Transverse colon (tissue), 4 donors: ENCODE results near the gene SERPINB10. TPM values are rescaled to one million over a fixed set of nuclear protein-coding genes. Genes with fewer than 3 reads are reported as not detected.

ENCODE experiments used
- DNase-seq: peaks from one replicate; pipeline ENCODE4 v3.0.0-alpha.2; 2019
- H3K27ac ChIP-seq, 4 donors: fragments of 200-600 bp; sonication (generic); 2 replicates each; pipeline ENCODE4 v1.5.1; 2016 to 2018; ENCODE audit warnings: inconsistent platforms in 4 of 4
- H3K27me3 ChIP-seq: fragments of 200-600 bp; sonication (generic); 2 replicates; pipeline ENCODE4 v1.5.1; 2017; ENCODE audit warnings: inconsistent platforms
- H3K36me3 ChIP-seq, 4 donors: fragments of 200-600 bp; sonication (generic); 2 replicates each; pipeline ENCODE4 v1.5.1; 2017 to 2019; ENCODE audit warnings: inconsistent platforms in 4 of 4
- H3K4me1 ChIP-seq, 4 donors: fragments of 200-600 bp; sonication (generic); 2 replicates each; pipeline ENCODE4 v1.5.1; 2017 to 2020; ENCODE audit warnings: inconsistent platforms in 4 of 4
- H3K4me3 ChIP-seq, 4 donors: fragments of 200-600 bp; sonication (generic); 1 replicate in 1 of 4; 2 replicates in 3 of 4; pipeline versions ENCODE4 v1.5.1 to v1.6.1; 2017 to 2019; ENCODE audit warnings: inconsistent platforms in 4 of 4
- H3K9me3 ChIP-seq, 2 donors: fragments of 200-600 bp; sonication (generic); 2 replicates each; pipeline ENCODE4 v1.5.1; 2017 to 2019; ENCODE audit warnings: inconsistent platforms in 2 of 2
- EP300 ChIP-seq: sonication (generic); formaldehyde crosslinking; IDR thresholded peaks from one replicate; pipeline ENCODE4 v1.6.1; 2017; ENCODE audit warnings: antibody characterized with exemption, low read depth
- POLR2A ChIP-seq: fragments of 450-650 bp; IDR thresholded peaks from one replicate; pipeline ENCODE4 v1.6.1; 2016; ENCODE audit warnings: antibody characterized with exemption, mild to moderate bottlenecking, moderate library complexity
- POLR2AphosphoS5 ChIP-seq, 3 donors: sonication (generic); formaldehyde crosslinking; IDR thresholded peaks; one replicate each; pipeline ENCODE4 v1.6.1; 2016; ENCODE audit warnings: antibody characterized with exemption in 3 of 3
- WGBS, 2 donors: methylation state at CpG; one replicate each; pipeline ENCODE4 v1.1.5; 2018; ENCODE audit warnings: low coverage in 1 of 2; 5-methylcytosine and 5-hydroxymethylcytosine counted together
- in situ Hi-C, 4 donors: fragments of 200-750 bp; cut with MboI; loops; one replicate each; pipeline versions ENCODE4 v1.15.0 to v1.15.1; 2017; ENCODE audit warnings: low sequenced_read_pairs in 3 of 4, low pct_ligation_motif_present in 1 of 4, low pct_unique_long_range_greater_than_20kb in 1 of 4
- intact Hi-C: fragments of 100-400 bp; cut with DNase I; formaldehyde crosslinking; loops from one replicate; pipeline ENCODE4 v1.15.1; 2023; ENCODE audit warnings: low total_unique reads
- total RNA-seq, 4 donors: library from RNA; depleted of rRNA; stranded (reverse); fragments of >200 nt; gene quantifications; one replicate each; pipeline ENCODE4 v1.1.0, GENCODE V29; 2016
- TF ChIP-seq, protein P1 (sequence below), 5 experiments: fragments of 200-600 bp in 3 of 5; fragments of 450-650 bp in 2 of 5; sonication (generic) in 3 of 5; IDR thresholded peaks; 1 replicate in 2 of 5; 2 replicates in 3 of 5; pipeline ENCODE4 v1.5.1; 2016 to 2017; ENCODE audit warnings: antibody characterized with exemption in 5 of 5, inconsistent platforms in 3 of 5, mild to moderate bottlenecking in 2 of 5, moderate library complexity in 1 of 5

SERPINB10 gene
- total RNA-seq, 4 donors from 2014 or later: not detected

GRCh38 chr18:63897072-63897471 is 10.7 kb upstream of the SERPINB10 start:
- TF ChIP-seq, protein P1, sequence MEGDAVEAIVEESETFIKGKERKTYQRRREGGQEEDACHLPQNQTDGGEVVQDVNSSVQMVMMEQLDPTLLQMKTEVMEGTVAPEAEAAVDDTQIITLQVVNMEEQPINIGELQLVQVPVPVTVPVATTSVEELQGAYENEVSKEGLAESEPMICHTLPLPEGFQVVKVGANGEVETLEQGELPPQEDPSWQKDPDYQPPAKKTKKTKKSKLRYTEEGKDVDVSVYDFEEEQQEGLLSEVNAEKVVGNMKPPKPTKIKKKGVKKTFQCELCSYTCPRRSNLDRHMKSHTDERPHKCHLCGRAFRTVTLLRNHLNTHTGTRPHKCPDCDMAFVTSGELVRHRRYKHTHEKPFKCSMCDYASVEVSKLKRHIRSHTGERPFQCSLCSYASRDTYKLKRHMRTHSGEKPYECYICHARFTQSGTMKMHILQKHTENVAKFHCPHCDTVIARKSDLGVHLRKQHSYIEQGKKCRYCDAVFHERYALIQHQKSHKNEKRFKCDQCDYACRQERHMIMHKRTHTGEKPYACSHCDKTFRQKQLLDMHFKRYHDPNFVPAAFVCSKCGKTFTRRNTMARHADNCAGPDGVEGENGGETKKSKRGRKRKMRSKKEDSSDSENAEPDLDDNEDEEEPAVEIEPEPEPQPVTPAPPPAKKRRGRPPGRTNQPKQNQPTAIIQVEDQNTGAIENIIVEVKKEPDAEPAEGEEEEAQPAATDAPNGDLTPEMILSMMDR (IDR thresholded peaks at IDR 0.05): no peak
- intact Hi-C loops (no loop called here), in situ Hi-C loops (no loop called here)
- DNase-seq: no peak
- Histone ChIP-seq H3K4me1 (no peaks in the 10 kb centered on the region), H3K27me3 (no peaks in the 10 kb centered on the region), H3K36me3 (no peaks in the 10 kb centered on the region), H3K27ac (no peak overlapping the region), H3K9me3 (no peaks in the 10 kb centered on the region), H3K4me3 (no peak overlapping the region)
- WGBS, 2 donors: 72 to 80% methylated on average over 4 of the region's 4 CpGs

DNA sequence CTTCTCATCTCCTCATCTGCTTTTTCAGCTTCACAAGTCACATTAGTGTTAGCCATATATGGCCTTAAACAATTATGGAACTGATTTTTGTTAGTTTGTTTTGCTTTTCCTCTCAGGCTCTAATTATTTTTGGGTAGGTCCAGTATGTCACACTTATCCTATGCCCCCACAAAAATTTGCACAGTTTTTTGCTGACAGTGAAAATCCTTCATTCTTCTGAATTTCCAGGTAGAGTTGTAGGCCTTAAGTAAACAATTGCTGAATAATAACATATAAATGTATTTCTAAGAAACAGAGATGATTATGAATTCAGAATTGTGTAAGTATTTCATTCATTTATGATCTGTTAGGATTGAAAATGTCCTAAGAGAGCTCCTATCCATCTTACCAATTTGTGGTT is 8.6 kb upstream of the SERPINB10 start:
- Histone ChIP-seq H3K27me3 (no peaks in the 10 kb centered on the region), H3K4me1 (no peaks in the 10 kb centered on the region), H3K4me3 (no peak overlapping the region), H3K9me3 (no peaks in the 10 kb centered on the region), H3K36me3 (no peaks in the 10 kb centered on the region), H3K27ac (no peak overlapping the region)
- in situ Hi-C loops: no loop called here
- DNase-seq: no peak
- TF ChIP-seq EP300 (no peak), POLR2A (no peak), POLR2AphosphoS5 (IDR thresholded peaks at IDR 0.05) (no peak)
- TF ChIP-seq, protein P1 (IDR thresholded peaks at IDR 0.05): no peak
- intact Hi-C loops: no loop called here

DNA sequence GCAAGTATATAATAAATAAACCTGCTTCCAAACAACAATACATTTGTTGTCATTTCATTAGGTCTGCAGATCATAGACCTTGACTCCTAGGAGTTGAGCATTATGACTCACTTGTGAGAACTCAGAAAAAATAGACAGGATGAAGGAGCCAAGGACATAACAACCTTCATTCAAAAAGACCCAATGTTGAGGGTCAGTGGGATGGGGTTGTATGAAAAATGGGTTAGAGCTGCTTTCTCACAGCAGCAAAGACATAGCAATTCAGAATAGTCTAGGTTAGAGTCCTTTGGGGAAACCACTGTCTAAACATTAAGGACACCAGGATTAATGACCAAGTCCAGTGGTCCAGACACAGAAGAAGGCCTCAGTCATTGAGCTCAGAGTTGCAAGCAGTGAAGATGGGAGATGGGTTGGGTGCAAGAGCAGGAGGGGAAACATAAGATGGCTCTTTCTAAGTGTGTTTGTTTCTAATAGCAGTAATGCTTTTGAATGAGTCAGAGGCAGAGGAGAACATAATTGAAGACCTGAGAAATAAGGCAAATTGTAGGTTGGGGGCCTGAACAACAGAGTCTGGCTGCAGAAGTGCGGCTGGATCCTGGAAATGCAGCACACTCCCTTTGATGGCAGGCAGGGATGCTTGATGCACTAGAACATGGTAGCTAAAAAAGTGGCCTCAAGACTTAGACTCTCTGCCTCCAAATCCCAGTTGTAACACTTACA is 3.7 kb upstream of the SERPINB10 start:
- H3K4me1 ChIP-seq: no peaks in the 10 kb centered on the region
- no peaks in the 10 kb centered on the region for H3K36me3 ChIP-seq
- H3K27me3 ChIP-seq: no peaks in the 10 kb centered on the region
- no peak overlapping the region for H3K4me3 ChIP-seq
- intact Hi-C loops (no loop called here), in situ Hi-C loops (no loop called here)
- no peak for DNase-seq
- H3K9me3 ChIP-seq: no peaks in the 10 kb centered on the region
- WGBS, 2 donors: 79 to 88% methylated on average over 1 of the region's 1 CpG
- H3K27ac ChIP-seq: no peak overlapping the region
- no peak for TF ChIP-seq POLR2A
- TF ChIP-seq EP300: no peak
- TF ChIP-seq POLR2AphosphoS5 (IDR thresholded peaks at IDR 0.05): no peak
- TF ChIP-seq, protein P1 (IDR thresholded peaks at IDR 0.05): no peak

GRCh38 chr18:63904694-63905093 is 3.1 kb upstream of the SERPINB10 start:
- H3K4me1 ChIP-seq: no peaks in the 10 kb centered on the region
- no peaks in the 10 kb centered on the region for H3K27me3 ChIP-seq
- no peak overlapping the region for H3K27ac ChIP-seq
- TF ChIP-seq POLR2A (no peak), POLR2AphosphoS5 (IDR thresholded peaks at IDR 0.05) (no peak), EP300 (no peak)
- TF ChIP-seq, protein P1 (IDR thresholded peaks at IDR 0.05): no peak
- no peak for DNase-seq
- H3K4me3 ChIP-seq: no peak overlapping the region
- no peaks in the 10 kb centered on the region for H3K9me3 ChIP-seq
- intact Hi-C loops (no loop called here), in situ Hi-C loops (no loop called here)
- WGBS, 2 donors: 44 to 63% methylated on average over 1 of the region's 1 CpG
- no peaks in the 10 kb centered on the region for H3K36me3 ChIP-seq
